Glutamatergic neuron (in vitro differentiated cells): ENCODE results near the gene DGKD. TPM values are rescaled to one million over a fixed set of nuclear protein-coding genes. Genes with fewer than 3 reads are reported as not detected.
A peak's percentile ranks its signal among the peaks of the same experiment; 100 is the strongest.

Source experiments
- DNase-seq: peaks from one replicate; pipeline ENCODE4 v3.0.0; 2022
- H3K27ac Mint-ChIP-seq: one replicate; pipeline ENCODE4 v1.8.0; 2020; ENCODE audit warnings: mild to moderate bottlenecking, mixed read lengths, inconsistent platforms; ENCODE audit not compliant: unreplicated experiment
- H3K27me3 Mint-ChIP-seq: one replicate; pipeline ENCODE4 v1.8.0; 2020; ENCODE audit warnings: mild to moderate bottlenecking, moderate library complexity, mixed read lengths, inconsistent platforms; ENCODE audit not compliant: unreplicated experiment
- H3K36me3 Mint-ChIP-seq: one replicate; pipeline ENCODE4 v1.8.0; 2020; ENCODE audit warnings: mild to moderate bottlenecking, mixed read lengths, inconsistent platforms; ENCODE audit not compliant: unreplicated experiment
- H3K4me1 Mint-ChIP-seq: one replicate; pipeline ENCODE4 v1.8.0; 2020; ENCODE audit warnings: mild to moderate bottlenecking, low read depth, mixed read lengths, inconsistent platforms; ENCODE audit not compliant: unreplicated experiment
- H3K4me3 Mint-ChIP-seq: one replicate; pipeline ENCODE4 v1.8.0; 2020; ENCODE audit warnings: mild to moderate bottlenecking, mixed read lengths, inconsistent platforms; ENCODE audit not compliant: unreplicated experiment
- H3K9me3 Mint-ChIP-seq: one replicate; pipeline ENCODE4 v1.8.0; 2020; ENCODE audit warnings: mild to moderate bottlenecking, moderate library complexity, mixed read lengths, inconsistent platforms; ENCODE audit not compliant: unreplicated experiment
- CTCF ChIP-seq: fragments of 200-600 bp; sonication (generic); IDR thresholded peaks from one replicate; pipeline ENCODE4 v1.5.0; 2021; ENCODE audit not compliant: partially characterized antibody, unreplicated experiment
- total RNA-seq: library from RNA; stranded (reverse); fragmentation: NEBNext Ultra II Directional; extraction: Animal tissue kit (Norgen Biotek cat#: 25700); gene quantifications from one replicate; pipeline ENCODE4 v1.2.1, GENCODE V29; 2021; ENCODE audit not compliant: unreplicated experiment

Gene DGKD
- total RNA-seq, 1 donor from 2014 or later = 67.6 TPM

- Mint-ChIP-seq H3K27ac (no peak overlapping the region), H3K36me3 (peaks cover 17% of the 10 kb centered on the region), H3K27me3 (peaks cover 3% of the 10 kb centered on the region), H3K4me3 (no peak overlapping the region), H3K9me3 (peaks cover 7% of the 10 kb centered on the region), H3K4me1 (no peaks in the 10 kb centered on the region)
- no peak for TF ChIP-seq CTCF
- DNase-seq = peak; percentile 11
Observed at GRCh38 chr2:233463586-233463985, 109.3 kb downstream of the DGKD start.

- no peak overlapping the region for H3K27ac Mint-ChIP-seq
- no peaks in the 10 kb centered on the region for H3K4me1 Mint-ChIP-seq
Observed at GRCh38 chr2:233464056-233464455, 109.8 kb downstream of the DGKD start.

GRCh38 chr2:233464531-233465240, 110.4 kb downstream of the DGKD start:
- Mint-ChIP-seq H3K36me3 (peaks cover 17% of the 10 kb centered on the region), H3K27ac (no peak overlapping the region), H3K4me1 (peaks cover under 1% of the 10 kb centered on the region), H3K27me3 (peaks cover 3% of the 10 kb centered on the region), H3K9me3 (peaks cover 7% of the 10 kb centered on the region), H3K4me3 (no peak overlapping the region)
- TF ChIP-seq CTCF = no peak
- peak; percentile 7 for DNase-seq

More at GRCh38 chr2:233464056-233464455, 109.8 kb downstream of the DGKD start:
- Mint-ChIP-seq H3K9me3 (peaks cover 7% of the 10 kb centered on the region), H3K27me3 (peaks cover 3% of the 10 kb centered on the region), H3K4me3 (no peak overlapping the region), H3K36me3 (peaks cover 17% of the 10 kb centered on the region)
- peak; percentile 7 for DNase-seq
- TF ChIP-seq CTCF = no peak

GRCh38 chr2:233466991-233467603, 112.8 kb downstream of the DGKD start:
- Mint-ChIP-seq H3K36me3 (peaks cover 15% of the 10 kb centered on the region), H3K27me3 (peaks cover 3% of the 10 kb centered on the region), H3K9me3 (peaks cover 3% of the 10 kb centered on the region), H3K4me3 (no peak overlapping the region), H3K4me1 (peaks cover 4% of the 10 kb centered on the region), H3K27ac (no peak overlapping the region)
- peak; percentile 13 for DNase-seq
- TF ChIP-seq CTCF = no peak
